ENCODE measurements around the gene TAF11L14.
"Not testable (repeated sequence)": the region's sequence is repeated elsewhere in the genome, so short reads cannot be mapped to it uniquely, and the experiment has no call there.

- not testable (repeated sequence) for TF ChIP-seq CTCF, POLR2A (IDR thresholded peaks at IDR 0.05)
Observed at GRCh38 chr5:17597728-17598127, 36.5 kb upstream of the TAF11L14 start, which contains the start of gene TAF11L10.
